Measurements from ENCODE around the gene COLEC11. TPM values are rescaled to one million over a fixed set of nuclear protein-coding genes. Genes with fewer than 3 reads are reported as not detected.
"Not testable (repeated sequence)": the region's sequence is repeated elsewhere in the genome, so short reads cannot be mapped to it uniquely, and the experiment has no call there.

COLEC11 gene
- total RNA-seq, 1 donor from 2014 or later, result 0.13 TPM

DNA sequence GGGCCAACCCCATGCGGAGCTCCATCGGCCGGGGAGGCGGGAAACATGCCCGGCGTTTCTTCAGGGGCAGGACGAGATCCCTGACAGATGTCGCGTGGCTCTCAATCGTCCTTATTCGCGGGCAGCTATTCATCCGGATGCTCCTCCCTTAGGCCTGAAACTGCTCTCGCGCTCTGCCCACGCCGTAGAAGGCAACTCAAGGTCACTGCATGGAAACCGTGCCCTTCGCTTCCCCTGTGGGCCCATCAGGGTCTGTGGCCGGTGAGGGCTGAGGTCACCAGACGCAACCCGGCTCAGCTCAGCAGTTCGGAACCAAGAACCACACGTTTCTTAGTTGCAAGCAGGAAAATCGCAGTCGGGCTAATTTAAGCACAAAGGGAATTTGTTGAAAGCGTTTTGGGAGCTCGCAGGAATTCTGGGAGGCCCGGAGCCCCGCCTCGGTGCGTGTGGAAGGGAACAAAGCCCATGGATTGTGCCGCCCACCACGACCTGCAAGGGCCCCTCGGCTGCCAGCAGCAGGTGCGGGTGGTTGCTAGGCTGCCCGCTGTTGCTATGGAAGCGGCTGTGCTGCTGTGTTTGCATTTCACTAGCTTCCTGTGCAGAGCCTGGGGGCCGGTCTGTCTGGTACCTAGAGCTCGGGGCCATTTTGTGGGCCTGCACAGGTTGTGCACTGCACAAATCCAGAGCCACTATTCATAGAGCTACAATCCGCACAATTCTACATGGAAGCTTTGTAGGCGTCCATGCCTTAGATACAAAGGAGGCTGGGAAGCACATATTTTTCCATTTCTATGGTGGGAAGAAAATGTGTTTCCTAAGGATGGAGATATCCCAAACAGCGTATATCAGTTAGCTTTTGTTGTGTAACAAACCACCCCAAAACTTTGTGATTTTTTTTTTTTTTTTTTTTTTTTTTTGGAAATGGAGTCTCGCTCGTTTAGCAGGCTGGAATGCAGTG is 57.1 kb downstream of the COLEC11 start:
- DNase-seq (ENCODE audit: low read depth, low spot score), result no peak

DNA sequence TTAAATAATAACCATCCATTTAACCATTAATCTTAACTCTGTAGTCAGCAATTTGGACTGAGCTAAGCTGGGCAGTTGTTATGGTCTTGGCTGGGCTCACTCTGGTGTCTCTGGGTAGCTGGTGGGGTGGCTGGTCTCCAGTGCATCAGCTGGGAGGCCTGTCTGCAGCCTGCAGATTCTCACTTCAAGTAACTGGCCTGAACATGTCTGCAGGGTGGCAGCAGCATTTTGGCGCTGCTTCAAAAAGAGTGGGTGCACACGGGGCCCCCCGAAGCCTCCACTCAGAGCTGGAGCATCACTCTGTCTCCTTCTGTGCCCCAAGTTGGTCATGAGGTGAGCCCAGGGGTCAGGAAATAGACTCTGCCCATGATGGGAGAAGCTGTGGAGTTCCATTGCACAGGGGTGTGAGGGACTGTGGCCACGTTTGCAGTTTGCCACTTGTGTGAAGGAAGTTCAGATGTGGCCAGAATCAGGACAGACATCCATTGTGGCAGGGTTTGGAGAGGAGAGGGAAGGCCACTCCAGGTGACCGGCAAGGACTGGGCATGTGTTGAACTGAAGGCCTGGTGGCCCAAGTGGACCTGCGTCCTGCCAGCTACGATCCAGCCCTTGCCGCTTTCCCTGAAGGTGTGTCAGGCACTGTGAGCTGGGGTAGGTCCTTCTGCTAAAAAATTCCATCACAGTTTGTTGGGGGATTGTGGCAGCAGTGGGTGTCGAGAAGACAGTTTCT is 58.1 kb downstream of the COLEC11 start:
- DNase-seq (ENCODE audit: low read depth, low spot score), result no peak

DNA sequence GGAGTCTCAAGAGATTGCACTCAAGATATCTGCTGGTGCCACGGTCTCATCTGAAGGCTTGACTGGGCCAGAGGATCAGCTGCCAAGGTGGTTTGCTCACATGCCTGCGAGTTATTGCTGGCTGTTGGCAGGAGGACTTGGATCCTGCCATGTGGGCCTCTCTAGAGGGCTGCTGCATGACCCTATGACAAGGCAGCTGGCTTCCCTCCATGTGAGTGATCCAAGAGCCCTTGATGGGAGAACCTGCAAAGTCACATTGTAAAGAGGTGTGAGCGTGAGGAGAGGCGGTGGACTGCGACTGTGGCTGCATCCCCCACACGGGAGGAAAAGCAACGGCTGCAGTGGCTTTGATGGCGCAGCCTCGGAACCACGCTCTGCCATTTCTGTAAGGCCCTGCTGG is 59.1 kb downstream of the COLEC11 start:
- no peak for DNase-seq (ENCODE audit: low read depth, low spot score)

DNA sequence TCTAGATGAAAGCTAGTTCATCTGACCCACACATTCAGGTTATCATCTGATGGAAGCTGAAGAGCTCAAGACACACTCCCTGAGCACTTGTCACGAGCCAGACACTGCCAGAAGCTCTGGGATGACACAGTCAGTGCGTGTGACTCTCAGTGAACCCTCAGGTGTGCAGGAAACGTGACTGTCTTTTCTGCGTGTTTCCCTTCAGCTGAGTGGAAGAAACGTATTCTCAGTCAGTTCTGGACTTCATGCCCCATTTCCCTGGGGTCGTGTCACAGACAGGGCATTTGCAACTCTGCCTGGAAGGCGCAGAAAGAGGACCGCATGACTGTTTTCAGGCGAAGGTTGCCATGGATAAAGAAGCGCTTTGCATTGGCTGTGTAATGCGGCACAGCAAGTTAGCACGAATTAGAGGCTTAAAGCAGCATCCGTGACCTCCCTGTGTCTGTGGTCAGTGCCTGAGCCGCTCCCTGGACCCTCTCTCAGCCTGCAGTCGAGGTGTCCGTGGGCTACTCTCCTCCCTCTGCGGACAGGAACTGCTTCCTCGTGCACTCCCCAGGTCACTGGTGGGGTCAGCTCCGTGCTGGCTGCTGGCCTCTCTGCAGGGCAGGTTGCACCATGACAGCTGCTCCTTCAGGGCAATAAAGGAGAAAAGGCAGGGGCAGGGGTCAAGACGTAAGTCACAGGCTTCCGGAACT is 59.8 kb downstream of the COLEC11 start:
- no peak for DNase-seq (ENCODE audit: low read depth, low spot score)

DNA sequence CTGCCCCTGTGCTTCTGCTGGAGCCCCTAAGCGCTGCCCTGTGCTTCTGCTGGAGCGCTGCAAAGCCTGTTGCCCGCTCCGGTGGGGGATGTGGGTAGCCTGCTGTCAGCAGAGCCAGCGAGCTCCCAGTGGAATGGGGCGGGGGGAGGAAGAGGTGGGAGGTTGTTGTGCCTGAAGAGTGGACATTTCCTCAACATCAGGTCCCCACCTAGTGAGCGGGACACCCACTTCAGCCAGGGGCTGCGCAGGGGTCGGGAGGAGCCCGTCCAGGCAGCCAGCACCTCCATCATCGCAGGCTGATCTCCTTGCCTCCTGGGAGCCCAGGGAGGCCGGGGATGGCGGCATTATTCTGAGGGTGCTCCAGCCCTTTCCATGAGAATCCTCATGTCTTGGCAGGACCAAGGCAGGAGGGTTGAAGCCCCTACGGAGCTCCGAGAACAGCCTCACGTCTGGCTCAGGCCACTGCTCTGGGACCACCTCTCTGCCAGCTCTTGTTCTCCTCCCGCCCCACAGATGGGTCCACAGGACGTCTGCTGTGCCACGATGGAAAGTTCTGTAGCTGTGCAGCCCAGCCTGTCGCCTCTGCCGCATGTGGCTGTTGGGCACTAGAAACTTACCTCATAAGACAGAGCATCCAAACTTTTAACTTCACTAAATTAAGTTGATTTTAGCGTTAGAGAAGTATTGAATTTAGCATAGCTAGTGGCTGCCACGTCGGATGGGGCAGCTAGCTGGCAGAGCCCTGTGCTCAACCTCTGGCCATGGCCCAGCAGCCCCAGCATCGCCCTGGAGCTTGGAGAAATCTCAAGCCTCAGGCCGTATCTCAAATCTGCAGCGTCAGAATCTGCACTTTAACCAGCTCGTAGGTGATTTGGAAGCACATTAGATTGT is 61.2 kb downstream of the COLEC11 start:
- DNase-seq (ENCODE audit: low read depth, low spot score), result no peak

DNA sequence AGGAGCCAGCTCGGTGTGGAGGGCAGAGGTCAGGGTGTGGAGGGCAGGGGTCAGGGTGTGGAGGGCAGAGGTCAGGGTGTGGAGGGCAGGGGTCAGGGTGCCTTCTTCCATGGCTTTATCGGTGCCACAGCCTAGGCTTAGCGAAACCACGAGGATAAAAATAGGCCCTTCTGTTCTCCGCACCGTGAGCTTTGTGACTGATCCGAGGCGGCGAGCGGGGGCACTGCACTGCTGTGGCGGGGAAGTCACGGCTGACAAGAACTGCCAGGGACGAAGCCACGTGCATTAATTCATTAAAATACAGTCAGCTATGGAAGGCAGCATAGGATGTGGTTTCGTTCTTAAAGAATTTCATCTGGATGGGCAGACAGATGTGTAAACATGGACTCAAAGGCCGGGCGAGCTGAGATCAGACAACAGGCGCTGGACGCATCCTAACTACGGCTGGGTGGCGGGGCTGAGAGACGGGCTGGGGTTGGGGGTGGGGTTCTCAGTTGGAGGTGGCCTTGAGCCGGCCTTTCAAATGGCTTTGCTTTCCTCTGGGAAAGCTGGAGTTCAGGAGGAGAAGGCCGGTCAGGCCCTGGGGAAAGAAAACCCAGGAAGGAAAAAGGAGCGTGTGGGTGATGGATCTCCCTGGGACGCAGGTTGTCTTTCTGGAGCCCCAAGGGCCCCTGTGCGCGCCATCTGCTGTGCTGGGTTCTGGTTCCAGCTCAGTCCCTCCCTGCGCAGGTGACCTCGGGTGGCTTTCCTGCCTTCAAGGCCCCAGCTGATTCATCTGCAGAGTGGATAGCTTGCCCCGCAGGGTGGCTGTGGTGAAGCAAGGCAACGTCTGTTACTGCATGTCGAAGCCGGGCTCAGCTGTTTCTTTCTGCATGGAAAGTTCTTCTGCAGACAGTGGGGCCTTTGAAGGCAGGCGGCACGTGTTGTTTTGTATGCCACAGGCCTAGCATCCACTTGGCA is 62.1 kb downstream of the COLEC11 start:
- no peak for DNase-seq (ENCODE audit: low read depth, low spot score)

DNA sequence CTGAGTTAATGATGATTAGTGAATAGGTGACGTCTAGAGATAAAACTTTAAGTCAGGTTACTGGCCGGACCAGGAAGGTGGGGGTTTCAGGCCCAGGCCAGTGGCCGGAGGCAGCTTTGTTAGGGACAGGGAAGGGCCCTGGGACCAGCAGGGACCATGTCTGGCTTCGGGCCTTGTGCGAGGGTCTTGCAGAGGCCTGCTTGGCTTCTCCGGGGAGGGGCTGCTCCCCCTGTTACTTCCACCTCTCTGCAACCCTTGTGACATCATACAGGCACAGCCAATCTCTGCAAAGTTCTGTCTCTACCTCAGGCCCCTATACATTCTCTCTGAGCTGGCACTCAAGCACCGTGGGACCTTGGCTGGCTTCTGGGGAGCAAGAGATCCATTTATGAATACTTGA is 63.0 kb downstream of the COLEC11 start, which contains the start of gene ALLC:
Gene ALLC (plus strand): TSS at position 320 of the 400 bp plus-strand sequence. CDS start 12,958 bp downstream, outside the sequence.
- DNase-seq (ENCODE audit: low read depth, low spot score), result no peak

DNA sequence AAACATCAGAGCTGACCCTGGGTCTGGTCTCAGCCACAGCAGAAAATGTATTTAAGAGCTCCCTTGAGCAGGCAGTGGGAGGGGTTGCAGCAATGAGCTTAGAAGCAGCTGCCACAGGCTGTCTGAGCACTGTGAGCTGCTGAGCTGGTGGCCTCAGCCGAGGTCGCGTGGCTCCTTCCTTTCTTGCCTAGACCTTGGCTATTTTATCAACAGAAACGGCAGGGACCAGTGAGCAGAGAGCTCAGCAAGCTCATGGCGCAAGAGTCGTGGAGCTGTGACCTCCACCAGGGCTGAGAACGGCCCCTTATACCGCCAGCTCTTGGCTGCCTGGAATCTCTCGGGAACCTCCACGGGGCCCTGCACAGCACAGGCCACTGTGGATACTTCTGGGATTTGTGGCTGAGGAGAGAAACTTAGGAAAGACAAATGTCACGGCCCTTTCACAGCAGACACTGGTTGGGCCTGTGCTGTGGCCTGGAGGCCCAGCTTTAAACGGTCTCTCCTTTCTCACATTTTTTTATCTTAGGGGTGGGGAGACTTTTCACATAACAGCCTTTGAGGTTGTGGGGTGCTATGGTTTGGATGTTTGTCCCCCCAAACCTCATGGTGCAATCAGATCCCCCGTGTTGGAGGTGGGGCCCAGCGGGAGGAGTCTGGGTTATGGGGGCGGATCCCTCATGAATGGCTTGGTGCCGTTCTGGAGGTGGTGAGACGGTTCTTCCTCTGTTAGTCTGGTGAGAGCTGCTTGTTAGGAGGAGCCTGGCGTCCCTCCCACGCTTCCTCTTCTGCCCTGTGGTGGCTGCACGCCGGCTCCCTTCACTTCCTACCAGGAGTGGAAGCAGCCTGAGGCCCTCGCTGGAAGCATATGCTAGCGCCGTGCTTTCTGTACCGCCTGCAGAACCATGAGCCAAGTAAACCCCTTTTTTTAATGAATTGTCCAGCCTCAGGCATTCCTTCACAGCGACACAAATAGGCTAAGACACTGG is 64.8 kb downstream of the COLEC11 start:
- no peak for DNase-seq (ENCODE audit: low read depth, low spot score)

DNA sequence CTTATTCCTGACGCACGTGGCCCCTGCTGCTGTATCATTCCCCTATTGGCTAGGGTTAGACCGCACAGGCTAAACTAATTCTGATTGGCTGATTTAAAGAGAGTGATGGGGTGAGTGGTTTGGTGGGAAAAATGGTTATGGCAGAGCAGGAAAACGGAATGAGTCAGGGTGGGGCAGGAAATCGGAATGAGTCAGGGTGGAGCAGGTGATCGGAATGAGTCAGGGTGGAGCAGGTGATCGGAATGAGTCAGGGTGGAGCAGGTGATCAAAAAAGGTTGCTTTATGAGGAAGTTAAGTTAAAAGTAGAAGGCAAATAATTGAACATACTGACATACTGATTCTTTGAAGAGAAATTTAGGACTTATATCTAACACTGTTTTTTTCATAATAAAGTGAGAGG is 65.7 kb downstream of the COLEC11 start:
- DNase-seq (ENCODE audit: low read depth, low spot score), result not testable (repeated sequence)

DNA sequence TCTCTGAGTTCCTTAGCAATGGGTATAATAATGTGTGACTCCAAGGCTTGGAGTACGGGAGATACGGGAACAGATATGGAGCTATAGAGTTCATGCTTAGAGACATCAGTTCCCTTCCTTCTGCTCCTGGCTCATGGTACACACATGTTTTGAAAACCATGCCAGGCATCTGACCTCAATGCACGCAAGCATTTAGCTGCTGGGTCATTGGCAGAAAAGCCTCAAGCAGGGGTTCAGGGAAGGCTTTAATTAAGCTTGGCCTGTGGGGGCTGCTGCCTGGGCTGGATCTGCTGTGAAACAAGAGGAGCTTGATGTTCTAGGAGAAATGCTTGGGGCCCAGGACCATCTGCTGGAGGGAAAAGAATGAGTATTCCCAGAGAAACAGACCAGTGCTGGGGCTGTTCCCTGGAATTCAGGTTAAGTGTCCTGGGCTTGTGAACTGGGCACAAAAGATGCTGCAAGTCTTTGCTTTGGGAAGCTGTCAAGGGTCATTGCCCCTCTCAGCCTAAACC is 66.3 kb downstream of the COLEC11 start:
- no peak for DNase-seq (ENCODE audit: low read depth, low spot score)

DNA sequence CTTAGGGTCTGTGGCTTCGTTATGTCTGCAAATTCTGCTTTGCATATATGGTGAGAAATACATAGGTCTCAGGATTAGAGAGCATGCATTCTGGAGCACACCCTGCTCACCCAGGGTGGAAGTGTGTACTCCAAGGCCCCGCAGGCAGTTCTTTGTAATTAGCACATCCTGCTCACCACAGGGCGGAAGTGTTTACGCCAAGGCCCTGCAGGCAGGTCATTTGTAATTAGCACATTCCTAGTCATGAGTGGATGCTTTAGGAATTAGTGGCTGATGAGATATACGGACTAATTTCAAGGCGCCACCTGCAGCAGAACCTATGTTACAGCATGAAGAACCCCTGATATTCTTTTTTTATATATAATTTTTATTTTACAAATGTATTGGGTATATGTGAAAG is 67.3 kb downstream of the COLEC11 start:
- DNase-seq (ENCODE audit: low read depth, low spot score), result no peak

DNA sequence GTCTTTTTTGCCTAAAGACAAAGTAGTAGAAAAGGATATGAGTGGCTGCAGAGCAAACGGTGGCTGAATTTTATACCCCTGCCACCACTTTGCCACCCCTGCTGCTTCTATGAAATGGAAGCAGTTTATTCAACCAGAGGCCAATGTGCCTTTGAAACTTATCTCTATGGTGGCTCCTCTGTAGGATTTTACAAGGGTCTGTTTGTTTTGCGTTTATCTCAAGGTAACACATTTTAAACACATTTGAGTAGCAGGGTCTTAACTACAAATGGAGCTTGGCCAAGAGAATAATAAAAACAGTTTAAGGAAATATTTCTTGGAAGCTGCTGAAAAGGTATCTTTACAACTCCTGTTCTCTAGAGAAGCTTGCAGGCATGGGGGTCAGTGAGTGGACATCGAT is 69.2 kb downstream of the COLEC11 start:
- DNase-seq (ENCODE audit: low read depth, low spot score), result no peak

DNA sequence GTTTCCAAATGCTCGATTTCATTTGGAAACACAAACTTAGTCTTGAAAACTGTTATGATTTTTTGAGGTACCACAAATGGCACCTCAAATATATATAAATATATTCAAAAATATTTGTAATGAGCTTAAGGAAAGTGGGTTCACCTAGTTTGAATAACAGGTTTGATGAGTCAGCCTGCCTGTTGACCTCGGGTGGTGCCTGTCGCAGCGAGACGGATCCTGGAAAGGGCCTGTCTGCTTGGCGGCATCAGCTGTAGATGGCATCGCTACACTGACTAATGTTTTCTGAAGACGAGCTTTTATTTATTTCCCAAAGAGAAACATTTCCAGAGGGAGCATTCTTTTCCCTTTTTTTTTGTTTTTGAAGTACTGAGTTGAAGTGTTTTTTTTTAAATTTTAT is 70.0 kb downstream of the COLEC11 start:
- DNase-seq (ENCODE audit: low read depth, low spot score), result no peak

DNA sequence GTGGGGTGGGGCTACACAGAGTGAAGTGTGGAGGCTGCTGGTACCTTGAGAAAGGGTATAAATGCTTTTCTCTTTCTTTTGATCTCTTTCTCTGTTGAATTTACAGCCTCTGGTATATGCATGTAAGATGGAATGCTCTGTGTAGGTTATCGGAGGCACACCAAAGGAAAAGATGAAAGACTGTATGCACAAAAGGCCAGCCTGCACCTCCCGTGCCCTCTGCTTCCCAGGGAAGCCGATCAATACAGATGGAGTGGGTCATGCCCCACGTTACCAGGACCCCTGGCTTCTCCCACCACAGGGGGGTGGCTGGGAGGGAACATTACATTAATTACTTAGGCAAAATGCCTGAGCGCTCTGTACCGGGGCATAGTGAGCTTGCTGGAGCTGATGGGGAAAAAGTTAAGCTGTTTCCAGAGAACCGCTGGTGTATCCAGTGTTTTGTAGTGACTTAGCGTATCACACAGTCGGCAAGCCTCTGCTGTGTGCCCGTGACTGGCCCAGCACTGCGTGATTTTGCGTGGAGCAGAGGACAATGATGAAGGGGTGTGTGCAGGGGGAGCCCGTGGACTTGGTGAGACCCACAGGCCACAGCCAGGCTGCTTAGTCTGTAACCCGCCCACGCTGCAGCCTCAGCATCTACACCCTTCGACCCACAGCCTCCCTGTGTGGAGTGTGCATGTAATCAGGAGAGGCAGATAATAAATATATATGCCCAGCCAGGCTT is 71.1 kb downstream of the COLEC11 start:
- DNase-seq (ENCODE audit: low read depth, low spot score), result no peak

DNA sequence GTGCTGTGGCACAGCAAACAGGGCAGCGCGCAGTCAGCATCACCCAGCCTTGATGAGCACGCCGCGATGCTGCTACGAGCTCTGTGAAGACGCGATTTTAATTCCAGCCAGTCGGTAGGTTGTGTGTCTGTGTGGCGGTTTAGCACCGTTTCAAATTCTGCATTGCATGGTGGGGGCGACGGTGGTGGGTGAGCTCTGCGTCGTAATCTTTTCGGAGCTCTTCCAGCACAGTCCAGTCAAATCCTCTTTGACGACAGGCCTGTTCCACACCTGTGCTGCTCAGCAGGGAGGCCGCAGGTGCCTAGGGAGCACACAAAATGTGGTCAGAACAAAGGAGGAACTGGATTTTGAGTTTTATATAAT is 71.7 kb downstream of the COLEC11 start:
- DNase-seq (ENCODE audit: low read depth, low spot score), result no peak

DNA sequence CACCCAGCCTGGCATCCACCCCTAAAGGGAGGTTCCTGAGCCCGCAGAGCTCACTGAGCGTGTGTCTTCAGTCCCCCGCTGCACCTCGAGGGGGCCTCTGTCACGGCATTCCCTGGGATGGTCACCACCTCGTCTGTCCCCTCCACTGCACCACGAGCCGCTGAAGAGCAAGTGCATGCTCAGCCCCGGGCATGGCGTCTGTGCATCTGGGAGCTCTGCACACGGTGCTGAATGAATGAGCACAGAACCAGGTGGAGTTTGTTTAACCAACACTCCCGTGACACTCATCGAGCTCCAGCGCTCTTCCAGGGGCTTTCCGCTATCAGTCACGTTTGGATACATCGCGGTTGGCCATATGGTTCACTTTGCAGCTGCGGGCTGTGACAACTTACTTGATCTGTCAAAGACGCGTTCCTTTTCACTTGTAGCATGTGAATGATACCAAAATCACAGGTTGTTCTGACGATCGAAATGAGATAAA is 72.3 kb downstream of the COLEC11 start:
- DNase-seq (ENCODE audit: low read depth, low spot score), result no peak

DNA sequence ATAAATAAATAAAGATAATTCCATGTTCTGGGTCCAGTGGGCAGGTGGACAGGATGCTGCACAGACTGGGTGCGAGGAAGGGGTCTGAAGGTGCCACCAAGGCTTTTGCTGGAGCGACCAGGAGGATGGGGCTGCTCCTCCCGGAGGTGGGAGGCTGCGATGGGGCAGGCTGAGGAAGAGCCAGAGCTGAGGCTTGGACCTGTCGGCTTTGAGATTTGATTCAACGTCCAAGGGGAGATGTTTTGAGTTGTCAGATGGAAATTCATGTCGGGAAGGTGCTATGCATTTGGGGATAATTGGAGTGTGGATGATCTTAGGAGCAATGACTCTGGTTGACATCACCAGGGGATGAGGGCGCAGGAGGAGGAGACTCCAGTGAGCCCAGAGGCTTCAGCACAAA is 74.7 kb downstream of the COLEC11 start:
- no peak for DNase-seq (ENCODE audit: low read depth, low spot score)

Measured in pulmonary artery endothelial cell (primary cell).